Measurements from ENCODE around the gene AEBP2.

DNA sequence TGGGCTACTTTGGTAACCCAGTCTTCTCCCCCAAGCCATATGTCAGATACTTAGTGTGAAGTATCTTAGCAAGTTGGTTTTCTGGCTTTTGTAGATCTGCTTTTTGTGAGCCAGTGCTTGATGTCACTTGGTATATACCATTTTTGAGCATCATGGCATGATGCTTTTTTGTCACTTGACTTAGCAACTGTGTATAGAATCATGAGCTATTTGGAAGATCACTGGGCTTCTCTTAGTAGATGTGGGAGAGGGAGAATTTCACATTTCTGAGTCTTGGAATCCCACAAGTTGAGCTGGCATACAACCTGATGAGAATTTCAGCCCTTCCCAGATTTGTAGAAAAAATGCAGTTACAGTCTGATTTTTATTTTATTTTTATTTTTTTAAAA is 24.9 kb downstream of the AEBP2 start:
- TF ChIP-seq CTCF (IDR thresholded peaks at IDR 0.05): no peak
- no peak for TF ChIP-seq ZFX (IDR thresholded peaks at IDR 0.05; ENCODE audit: borderline replicate concordance)
